Activated CD4-positive, alpha-beta memory T cell treated with anti-CD3 and anti-CD28 coated beads, Interleukin-2, amount 10 ng/mL, durations not matched to agents 7 days and 5 days (primary cell): ENCODE results near the gene SLC16A4. TPM values are rescaled to one million over a fixed set of nuclear protein-coding genes. Genes with fewer than 3 reads are reported as not detected.
A peak's percentile ranks its signal among the peaks of the same experiment; 100 is the strongest.
"Not testable (repeated sequence)": the region's sequence is repeated elsewhere in the genome, so short reads cannot be mapped to it uniquely, and the experiment has no call there.

Source experiments
- CTCF ChIA-PET: fragments of 350-600 bp; sonication (Branson Sonifier 250); formaldehyde crosslinking; loops from one replicate; lab custom pipeline; 2021; ENCODE audit warnings: antibody characterized with exemption, inconsistent platforms; lab: Charles Lee
- POLR2A ChIA-PET: fragments of 350-600 bp; sonication (Branson Sonifier 250); formaldehyde crosslinking; loops from one replicate; lab custom pipeline; 2021; ENCODE audit warnings: antibody characterized with exemption; lab: Charles Lee
- DNase-seq: peaks from one replicate; pipeline ENCODE4 v3.0.0-alpha.2; 2020
- H3K27ac Mint-ChIP-seq: one replicate; pipeline ENCODE4 v1.8.0; 2021; ENCODE audit warnings: mild to moderate bottlenecking, mixed read lengths
- H3K27me3 Mint-ChIP-seq: one replicate; pipeline ENCODE4 v1.8.0; 2021; ENCODE audit warnings: mixed read lengths
- H3K36me3 Mint-ChIP-seq: one replicate; pipeline ENCODE4 v1.8.0; 2021; ENCODE audit warnings: low read depth, mixed read lengths
- H3K4me1 Mint-ChIP-seq: one replicate; pipeline ENCODE4 v1.8.0; 2021; ENCODE audit warnings: mixed read lengths
- H3K4me3 Mint-ChIP-seq: one replicate; pipeline ENCODE4 v1.8.0; 2021; ENCODE audit warnings: mild to moderate bottlenecking, mixed read lengths
- H3K9me3 Mint-ChIP-seq: one replicate; pipeline ENCODE4 v1.8.0; 2021; ENCODE audit warnings: mixed read lengths
- total RNA-seq, 2 experiments: library from RNA; stranded (reverse); gene quantifications; one replicate each; pipeline ENCODE4 v1.2.3, GENCODE V29; 2021

SLC16A4 gene
- total RNA-seq, 2 experiments from 2014 or later, result 0.35 to 0.55 TPM

DNA sequence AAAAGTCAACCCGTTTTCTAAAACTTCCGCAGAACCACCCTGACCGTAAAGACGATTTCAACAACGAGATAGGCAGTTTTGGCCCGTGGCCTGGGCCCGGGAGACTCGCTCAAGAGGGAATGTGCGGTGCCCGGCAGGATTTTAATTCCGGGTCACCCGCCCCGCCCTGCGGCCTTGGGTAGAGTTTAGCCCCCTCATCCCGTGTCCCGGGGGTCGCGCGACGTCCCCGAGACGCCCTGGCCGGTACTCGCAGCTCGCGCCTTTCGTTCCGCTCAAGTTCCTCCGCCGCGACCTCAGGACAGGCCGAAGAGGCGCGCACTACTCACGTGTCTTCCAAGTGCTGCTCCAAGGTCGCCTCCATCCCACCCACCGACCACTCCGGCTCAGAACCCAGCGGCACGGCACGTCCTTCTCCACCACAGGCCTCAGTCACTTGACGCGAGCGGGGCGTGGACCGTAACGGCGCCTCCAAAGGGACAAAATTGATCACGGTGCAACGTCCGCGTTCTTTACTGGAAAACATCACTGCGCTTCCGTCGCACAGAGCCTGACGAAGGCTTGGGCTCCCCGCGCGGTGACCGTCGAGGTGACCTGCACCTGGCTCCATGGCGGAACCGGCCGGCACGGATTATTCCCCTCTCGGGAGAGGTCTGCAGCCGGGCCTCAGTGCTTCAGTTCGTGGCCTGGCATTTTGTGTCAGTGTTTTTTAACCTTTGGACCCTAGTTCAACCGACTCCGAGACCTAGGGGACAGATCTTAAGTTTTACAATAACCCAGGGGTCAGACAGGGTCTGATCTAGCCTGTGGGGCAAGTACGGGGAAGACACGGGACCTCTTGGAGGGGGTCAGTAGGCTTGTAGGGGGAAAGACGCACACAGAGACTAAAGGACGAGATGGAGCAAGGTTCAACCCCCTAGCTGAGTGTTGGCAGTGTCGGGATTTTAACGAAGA, 16.7 kb upstream of the SLC16A4 start, which contains the start of gene LAMTOR5:
LAMTOR5 (minus strand) TSS at position 435 of the 951 bp plus-strand sequence; CDS start at position 361, 74 bp downstream.
- Mint-ChIP-seq H3K4me1 (peaks cover 27% of the 10 kb centered on the region), H3K9me3 (no peaks in the 10 kb centered on the region), H3K27me3 (no peaks in the 10 kb centered on the region), H3K4me3 (peak within 1 kb of the TSS; percentile 95), H3K27ac (peak within 1 kb of the TSS; percentile 96), H3K36me3 (peaks cover 19% of the 10 kb centered on the region)
- ChIA-PET POLR2A (interaction anchor here (0.7 to 7.9 kb wide), 12 partner anchors 8 to 212 kb away, joined by 3 to 94 read pairs (median 3); partner anchors contain the start of gene RBM15), CTCF (interaction anchor here (0.7 to 11.2 kb wide), 13 partner anchors 9 to 211 kb away, joined by 3 to 188 read pairs (median 6); partner anchors contain the start of genes KCNC4 and RBM15)
- peak; percentile 94 for DNase-seq

GRCh38 chr1:110406407-110406806, 15.6 kb upstream of the SLC16A4 start:
- peaks cover 26% of the 10 kb centered on the region for H3K36me3 Mint-ChIP-seq

DNA sequence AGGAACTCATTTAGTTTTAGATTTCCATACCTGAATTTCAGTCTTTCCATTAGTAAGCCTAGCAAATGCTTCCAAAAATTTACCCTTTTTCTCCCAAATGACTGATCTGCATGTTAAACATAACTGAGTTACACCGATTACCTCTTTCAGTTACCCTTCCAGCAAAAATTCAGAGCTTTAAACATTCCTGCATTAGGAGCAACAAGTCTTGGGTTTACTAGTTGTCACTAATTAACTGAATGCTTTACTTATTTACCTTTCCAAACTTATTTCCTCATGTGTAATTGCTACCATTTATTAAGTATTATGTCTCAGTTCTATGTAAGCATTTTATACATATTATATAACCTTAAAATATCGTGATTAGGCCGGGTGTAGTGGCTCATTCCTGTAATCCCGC, 13.6 kb upstream of the SLC16A4 start:
- ChIA-PET POLR2A (interaction anchor here (1.0 to 3.4 kb wide), 2 partner anchors 65 to 208 kb away, joined by 3 to 13 read pairs; partner anchors contain the start of gene RBM15), CTCF (interaction anchor here (1.5 to 2.9 kb wide), 2 partner anchors 197 to 208 kb away, joined by 3 to 11 read pairs; no protein-coding TSS in a partner anchor)
- H3K27me3 Mint-ChIP-seq, result no peaks in the 10 kb centered on the region
- no peak overlapping the region for H3K4me3 Mint-ChIP-seq
- peaks cover 27% of the 10 kb centered on the region for H3K4me1 Mint-ChIP-seq
- peaks cover 37% of the 10 kb centered on the region for H3K36me3 Mint-ChIP-seq
- no peak overlapping the region for H3K27ac Mint-ChIP-seq
- no peak for DNase-seq
- no peaks in the 10 kb centered on the region for H3K9me3 Mint-ChIP-seq

More at GRCh38 chr1:110406407-110406806, 15.6 kb upstream of the SLC16A4 start:
- ChIA-PET POLR2A (interaction anchor here (0.8 to 7.9 kb wide), 8 partner anchors 7 to 213 kb away, joined by 3 to 94 read pairs (median 3); partner anchors contain the start of gene RBM15), CTCF (interaction anchor here (0.8 to 5.1 kb wide), 3 partner anchors 54 to 199 kb away, joined by 3 to 23 read pairs (median 11); partner anchors contain the start of gene RBM15)
- Mint-ChIP-seq H3K4me1 (peaks cover 27% of the 10 kb centered on the region), H3K4me3 (peak overlapping the region; percentile 95), H3K27ac (peak overlapping the region; percentile 96)
- DNase-seq, H3K27me3 Mint-ChIP-seq, H3K9me3 Mint-ChIP-seq: not testable (repeated sequence)

- ChIA-PET CTCF (interaction anchor here (0.9 to 1.7 kb wide), 3 partner anchors 8 to 207 kb away, joined by 3 to 4 read pairs (median 3); partner anchors contain the start of gene RBM15), POLR2A (interaction anchor here (1.0 to 3.4 kb wide), 2 partner anchors 64 to 207 kb away, joined by 3 to 13 read pairs; partner anchors contain the start of gene RBM15)
- H3K9me3 Mint-ChIP-seq, result no peaks in the 10 kb centered on the region
- DNase-seq, result no peak
- no peak overlapping the region for H3K4me3 Mint-ChIP-seq
- H3K4me1 Mint-ChIP-seq, result peaks cover 24% of the 10 kb centered on the region
- peaks cover 37% of the 10 kb centered on the region for H3K36me3 Mint-ChIP-seq
- no peaks in the 10 kb centered on the region for H3K27me3 Mint-ChIP-seq
- H3K27ac Mint-ChIP-seq, result no peak overlapping the region
Observed at GRCh38 chr1:110403805-110404204, 13.0 kb upstream of the SLC16A4 start.

DNA sequence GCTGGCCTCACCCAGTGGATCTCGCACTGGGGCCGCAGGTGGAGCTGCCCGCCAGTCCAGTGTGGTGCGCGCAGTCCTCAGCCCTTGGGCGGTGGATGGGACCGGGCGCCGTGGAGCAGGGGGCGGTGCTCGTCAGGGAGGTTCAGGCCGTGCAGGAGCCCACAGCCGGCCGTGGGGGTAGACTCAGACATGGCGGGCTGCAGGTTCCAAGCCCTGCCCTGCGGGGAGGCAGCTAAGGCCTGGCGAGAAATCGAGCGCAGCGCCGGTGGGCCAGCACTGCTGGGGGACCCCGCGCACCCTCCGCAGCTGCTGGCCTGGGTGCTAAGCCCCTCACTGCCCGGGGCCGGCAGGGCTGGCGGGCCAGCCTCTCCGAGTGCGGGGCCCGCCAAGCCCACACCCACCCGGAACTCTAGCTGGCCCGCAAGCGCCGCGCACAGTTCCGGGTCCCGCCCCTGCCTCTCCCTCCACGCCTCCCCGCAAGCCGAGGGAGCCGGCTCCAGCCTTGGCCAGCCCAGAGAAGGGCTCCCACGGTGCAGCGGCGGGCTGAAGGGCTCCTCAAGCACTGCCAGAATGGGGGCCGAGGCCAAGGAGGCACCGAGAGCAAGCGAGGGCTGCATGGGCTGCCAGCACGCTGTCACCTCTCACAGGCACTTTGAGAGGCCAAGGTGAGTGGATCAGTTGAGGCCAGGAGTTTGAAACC, 5.6 kb upstream of the SLC16A4 start:
- not testable (repeated sequence) for H3K4me3 Mint-ChIP-seq, H3K27me3 Mint-ChIP-seq, H3K9me3 Mint-ChIP-seq, H3K27ac Mint-ChIP-seq, H3K4me1 Mint-ChIP-seq, DNase-seq
- ChIA-PET CTCF (interaction anchor here (1.2 kb wide), 1 partner anchor 16 kb away, joined by 3 read pairs; no protein-coding TSS in a partner anchor), POLR2A (interaction anchor here (1.5 kb wide), 1 partner anchor 13 kb away, joined by 8 read pairs; no protein-coding TSS in a partner anchor)
- peaks cover 40% of the 10 kb centered on the region for H3K36me3 Mint-ChIP-seq

DNA sequence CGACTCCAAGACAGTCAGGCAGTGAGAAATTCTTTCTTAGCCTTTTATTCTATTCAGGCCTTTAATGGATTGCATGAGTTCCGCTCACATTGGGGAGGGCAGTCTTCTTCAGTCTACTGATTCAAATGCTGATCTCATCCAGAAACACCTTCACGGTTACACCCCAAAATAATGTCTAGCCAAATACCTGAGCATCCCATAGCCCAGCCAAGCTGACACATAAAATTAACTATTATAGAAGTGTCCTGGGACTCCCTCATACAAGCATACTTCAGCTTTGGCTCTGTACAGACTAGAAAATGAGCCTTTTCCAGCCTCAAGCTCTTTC, 3.6 kb upstream of the SLC16A4 start:
- no peak for DNase-seq
- ChIA-PET POLR2A (interaction anchor here (0.9 to 1.6 kb wide), 3 partner anchors 11 to 16 kb away, joined by 3 to 8 read pairs (median 3); no protein-coding TSS in a partner anchor), CTCF (no interaction called here)
- no peak overlapping the region for H3K4me3 Mint-ChIP-seq
- peaks cover 30% of the 10 kb centered on the region for H3K36me3 Mint-ChIP-seq
- no peaks in the 10 kb centered on the region for H3K4me1 Mint-ChIP-seq
- H3K27me3 Mint-ChIP-seq, result no peaks in the 10 kb centered on the region
- no peak overlapping the region for H3K27ac Mint-ChIP-seq
- H3K9me3 Mint-ChIP-seq, result peaks cover 3% of the 10 kb centered on the region

DNA sequence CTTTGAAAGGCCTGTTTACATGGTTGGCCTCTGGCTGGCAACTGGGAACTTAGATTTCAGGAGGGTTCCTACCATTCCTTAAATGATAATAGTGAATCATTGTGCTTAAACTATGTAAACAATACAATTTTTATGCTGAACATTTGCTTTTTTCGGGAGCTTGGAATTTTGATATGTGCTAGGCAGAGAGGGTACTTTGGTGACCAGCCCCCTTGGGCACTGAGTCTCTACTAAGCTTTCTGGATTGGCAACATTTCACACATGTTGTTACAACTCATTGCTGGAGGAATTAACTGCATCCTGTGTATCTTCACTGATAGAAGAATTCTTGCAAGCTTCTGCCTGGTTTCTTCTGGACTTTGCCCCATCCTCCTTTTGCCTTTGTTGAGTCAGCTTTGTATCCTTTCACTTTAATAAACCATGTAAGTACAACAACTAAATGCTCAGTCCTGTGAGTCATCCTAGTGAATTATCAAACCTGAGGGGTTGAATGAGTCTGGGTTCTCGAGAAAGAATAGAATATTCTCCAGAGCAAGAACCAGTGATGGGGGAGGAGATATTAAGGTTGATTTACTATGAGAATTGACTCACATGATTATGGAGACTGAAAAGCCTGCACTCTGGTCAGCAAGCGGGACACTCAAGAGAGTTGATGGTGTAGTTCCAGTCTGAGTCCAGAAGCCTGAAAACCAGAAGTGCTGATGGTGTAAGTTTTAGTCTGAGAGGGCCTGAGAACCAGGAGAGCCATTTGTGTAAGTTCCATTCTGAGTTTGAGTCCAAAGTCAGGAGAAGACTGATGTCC, 3.1 kb upstream of the SLC16A4 start:
- ChIA-PET POLR2A (interaction anchor here (0.9 to 1.6 kb wide), 4 partner anchors 10 to 55 kb away, joined by 3 to 6 read pairs (median 3); partner anchors contain the start of gene RBM15), CTCF (interaction anchor here (1.5 kb wide), 1 partner anchor 15 kb away, joined by 3 read pairs; no protein-coding TSS in a partner anchor)
- Mint-ChIP-seq H3K36me3 (peaks cover 30% of the 10 kb centered on the region), H3K27me3 (no peaks in the 10 kb centered on the region), H3K27ac (no peak overlapping the region), H3K4me3 (no peak overlapping the region), H3K4me1 (no peaks in the 10 kb centered on the region), H3K9me3 (peaks cover 3% of the 10 kb centered on the region)
- no peak for DNase-seq

DNA sequence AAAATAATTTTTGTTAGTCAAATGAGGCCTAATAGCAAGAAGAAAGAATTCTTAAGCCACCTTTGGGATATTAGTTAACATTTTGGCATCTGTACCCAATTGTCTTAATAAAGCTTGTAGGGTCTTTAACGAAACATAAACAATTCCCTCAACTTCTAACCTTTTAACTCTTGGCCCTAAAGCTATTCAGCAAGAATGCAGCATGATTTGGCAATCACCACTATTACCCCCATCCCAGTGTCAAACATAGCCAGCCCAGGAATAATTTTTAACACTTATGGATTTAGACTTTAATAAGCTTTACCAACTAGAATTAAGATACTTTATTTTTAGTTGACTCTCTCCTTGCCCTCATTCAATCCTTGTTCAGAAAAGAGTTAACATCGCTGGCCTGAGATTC, 2.5 kb upstream of the SLC16A4 start:
- no peak overlapping the region for H3K4me3 Mint-ChIP-seq
- no peaks in the 10 kb centered on the region for H3K27me3 Mint-ChIP-seq
- peaks cover 28% of the 10 kb centered on the region for H3K36me3 Mint-ChIP-seq
- DNase-seq, result no peak
- no peak overlapping the region for H3K27ac Mint-ChIP-seq
- ChIA-PET CTCF (interaction anchor here (1.5 kb wide), 1 partner anchor 15 kb away, joined by 3 read pairs; no protein-coding TSS in a partner anchor), POLR2A (interaction anchor here (0.9 to 1.6 kb wide), 4 partner anchors 10 to 54 kb away, joined by 3 to 6 read pairs (median 3); partner anchors contain the start of gene RBM15)
- H3K4me1 Mint-ChIP-seq, result no peaks in the 10 kb centered on the region
- peaks cover 3% of the 10 kb centered on the region for H3K9me3 Mint-ChIP-seq

DNA sequence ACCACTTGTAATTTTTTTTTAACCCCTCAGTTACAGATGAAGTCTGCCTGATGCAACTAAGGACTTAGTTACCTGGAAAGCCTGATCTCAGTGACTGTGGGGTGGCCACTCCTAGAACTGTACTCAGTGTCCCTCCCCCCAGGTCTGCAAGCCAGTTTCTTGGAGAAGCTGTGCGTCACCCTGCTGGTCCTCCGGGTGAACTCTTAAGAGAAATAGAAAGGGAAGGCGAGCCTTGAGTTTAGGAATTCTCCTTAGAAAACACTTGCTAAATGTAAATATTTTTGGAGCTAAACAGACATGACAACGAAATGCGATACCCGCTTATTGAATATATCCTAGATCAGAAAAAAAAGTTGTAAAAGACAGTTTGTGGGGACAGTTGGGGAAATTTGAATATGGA, 730 bp downstream of the SLC16A4 start:
- Mint-ChIP-seq H3K27ac (no peak overlapping the region), H3K4me3 (no peak overlapping the region), H3K36me3 (peaks cover 32% of the 10 kb centered on the region), H3K27me3 (no peaks in the 10 kb centered on the region), H3K4me1 (peaks cover 8% of the 10 kb centered on the region), H3K9me3 (no peaks in the 10 kb centered on the region)
- ChIA-PET CTCF (interaction anchor here (1.5 kb wide), 1 partner anchor 193 kb away, joined by 4 read pairs; no protein-coding TSS in a partner anchor), POLR2A (interaction anchor here (1.2 kb wide), 1 partner anchor 52 kb away, joined by 5 read pairs; the partner anchor contains the start of gene RBM15)
- no peak for DNase-seq

DNA sequence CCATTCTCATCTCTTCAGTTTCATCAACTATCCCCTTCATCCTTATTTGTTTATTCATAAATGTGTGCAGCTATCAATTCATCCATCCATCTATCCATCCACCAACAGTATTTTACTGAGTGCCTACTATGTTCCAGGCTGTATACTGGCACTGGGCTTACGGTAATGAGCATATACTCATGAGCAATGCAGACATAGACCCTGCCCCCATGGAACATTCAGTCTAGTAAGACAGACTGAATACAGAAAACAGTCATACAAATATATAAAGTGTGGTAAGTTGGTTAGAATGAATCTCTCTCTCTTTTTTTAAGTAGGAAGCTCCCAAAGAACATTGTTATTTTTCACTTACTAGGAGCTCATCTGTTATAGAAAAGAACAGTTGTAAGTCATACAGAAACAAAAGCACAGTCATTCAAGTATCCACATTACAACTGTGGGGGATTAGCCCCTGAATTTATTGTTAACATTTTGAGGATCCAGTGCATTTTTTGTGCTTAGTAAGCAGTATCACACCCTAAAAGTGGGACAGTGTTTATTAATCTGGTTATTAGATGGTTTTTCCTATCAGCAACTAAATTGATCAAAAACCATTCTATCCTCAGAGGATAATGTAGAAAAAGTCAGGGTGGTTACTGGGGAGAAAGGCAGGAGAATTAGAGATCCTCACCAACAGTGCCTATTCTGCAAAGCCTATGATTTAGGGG, 3.6 kb downstream of the SLC16A4 start:
- CTCF ChIA-PET, result interaction anchor here (1.4 to 2.3 kb wide), 2 partner anchors 73 to 109 kb away, joined by 3 to 7 read pairs; no protein-coding TSS in a partner anchor

More for the DNA sequence above, 3.6 kb downstream of the SLC16A4 start:
- Mint-ChIP-seq H3K4me1 (peaks cover 27% of the 10 kb centered on the region), H3K27me3 (no peaks in the 10 kb centered on the region), H3K27ac (no peak overlapping the region), H3K36me3 (peaks cover 27% of the 10 kb centered on the region), H3K4me3 (no peak overlapping the region), H3K9me3 (no peaks in the 10 kb centered on the region)
- POLR2A ChIA-PET, result interaction anchor here (7.1 kb wide), 1 partner anchor 48 kb away, joined by 41 read pairs; the partner anchor contains the start of gene RBM15
- no peak for DNase-seq
